ENCODE data around the gene PDCD6IP.
"Not testable (repeated sequence)": the region's sequence is repeated elsewhere in the genome, so short reads cannot be mapped to it uniquely, and the experiment has no call there.

PDCD6IP gene, protein sequence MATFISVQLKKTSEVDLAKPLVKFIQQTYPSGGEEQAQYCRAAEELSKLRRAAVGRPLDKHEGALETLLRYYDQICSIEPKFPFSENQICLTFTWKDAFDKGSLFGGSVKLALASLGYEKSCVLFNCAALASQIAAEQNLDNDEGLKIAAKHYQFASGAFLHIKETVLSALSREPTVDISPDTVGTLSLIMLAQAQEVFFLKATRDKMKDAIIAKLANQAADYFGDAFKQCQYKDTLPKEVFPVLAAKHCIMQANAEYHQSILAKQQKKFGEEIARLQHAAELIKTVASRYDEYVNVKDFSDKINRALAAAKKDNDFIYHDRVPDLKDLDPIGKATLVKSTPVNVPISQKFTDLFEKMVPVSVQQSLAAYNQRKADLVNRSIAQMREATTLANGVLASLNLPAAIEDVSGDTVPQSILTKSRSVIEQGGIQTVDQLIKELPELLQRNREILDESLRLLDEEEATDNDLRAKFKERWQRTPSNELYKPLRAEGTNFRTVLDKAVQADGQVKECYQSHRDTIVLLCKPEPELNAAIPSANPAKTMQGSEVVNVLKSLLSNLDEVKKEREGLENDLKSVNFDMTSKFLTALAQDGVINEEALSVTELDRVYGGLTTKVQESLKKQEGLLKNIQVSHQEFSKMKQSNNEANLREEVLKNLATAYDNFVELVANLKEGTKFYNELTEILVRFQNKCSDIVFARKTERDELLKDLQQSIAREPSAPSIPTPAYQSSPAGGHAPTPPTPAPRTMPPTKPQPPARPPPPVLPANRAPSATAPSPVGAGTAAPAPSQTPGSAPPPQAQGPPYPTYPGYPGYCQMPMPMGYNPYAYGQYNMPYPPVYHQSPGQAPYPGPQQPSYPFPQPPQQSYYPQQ

DNA sequence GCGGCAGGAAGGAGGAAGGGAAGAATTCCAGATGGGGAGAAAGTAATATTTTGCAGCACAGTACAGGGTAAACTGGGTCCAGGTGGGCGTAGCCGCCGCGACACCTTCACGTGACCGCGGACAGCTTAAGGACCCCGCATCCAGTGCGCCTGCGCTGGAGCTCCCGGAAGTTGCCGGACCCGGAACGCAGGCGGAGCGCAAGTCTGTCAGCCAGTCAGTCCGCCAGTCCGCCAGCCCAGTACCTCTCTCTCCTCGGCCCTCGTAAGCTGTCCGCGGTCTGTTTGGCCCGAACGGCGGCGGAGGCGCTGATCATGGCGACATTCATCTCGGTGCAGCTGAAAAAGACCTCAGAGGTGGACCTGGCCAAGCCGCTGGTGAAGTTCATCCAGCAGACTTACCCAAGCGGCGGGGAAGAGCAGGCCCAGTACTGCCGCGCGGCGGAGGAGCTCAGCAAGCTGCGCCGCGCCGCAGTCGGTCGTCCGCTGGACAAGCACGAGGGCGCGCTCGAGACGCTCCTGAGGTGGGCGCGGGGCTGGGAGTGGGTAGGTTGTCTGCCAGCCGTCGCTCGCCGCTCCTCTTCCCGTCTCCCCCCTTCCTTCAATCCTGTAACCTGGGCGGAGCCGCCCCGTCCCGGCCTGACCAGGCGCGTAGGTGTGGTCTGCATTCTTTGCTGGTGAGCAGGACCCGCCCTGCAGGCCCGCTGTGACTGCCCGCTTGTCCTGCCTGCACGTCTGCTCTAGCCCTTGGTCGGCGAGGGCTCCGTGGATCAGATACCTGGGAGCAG is at the start of gene PDCD6IP:
Gene PDCD6IP (plus strand): TSS at position 213 of the 784 bp plus-strand sequence. CDS start 99 bp downstream, at position 312.
- peak; percentile 57 for DNase-seq

DNA sequence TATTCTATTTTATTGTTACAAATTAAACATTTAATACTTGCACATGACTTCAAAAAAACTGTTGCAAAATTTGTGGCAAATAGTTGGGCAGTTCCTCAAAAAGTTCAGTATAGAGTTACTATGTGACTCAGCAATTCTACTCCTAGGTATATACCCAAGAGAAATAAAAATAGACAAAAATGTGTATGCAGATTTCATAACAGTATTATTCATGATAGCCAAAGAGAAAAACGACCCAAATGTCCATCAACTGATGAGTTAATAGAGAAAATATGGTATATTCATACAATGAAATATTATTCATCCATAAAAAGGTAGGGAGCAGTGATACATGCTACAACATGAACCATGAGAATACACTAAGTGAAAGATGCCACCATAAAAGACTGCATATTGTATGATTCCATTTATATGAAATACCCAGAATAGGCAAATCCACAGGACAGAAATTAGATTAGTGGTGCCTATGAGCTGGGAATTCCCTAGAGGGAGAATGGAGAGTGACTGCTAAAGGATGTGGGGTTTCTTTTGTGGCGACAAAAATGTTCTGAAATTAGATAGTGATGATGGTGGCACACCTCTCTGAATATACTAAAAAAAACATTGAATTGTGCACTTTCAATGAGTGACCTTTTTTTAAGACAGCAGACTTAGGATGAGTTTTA is 48.8 kb upstream of the PDCD6IP start:
- no peak for DNase-seq

DNA sequence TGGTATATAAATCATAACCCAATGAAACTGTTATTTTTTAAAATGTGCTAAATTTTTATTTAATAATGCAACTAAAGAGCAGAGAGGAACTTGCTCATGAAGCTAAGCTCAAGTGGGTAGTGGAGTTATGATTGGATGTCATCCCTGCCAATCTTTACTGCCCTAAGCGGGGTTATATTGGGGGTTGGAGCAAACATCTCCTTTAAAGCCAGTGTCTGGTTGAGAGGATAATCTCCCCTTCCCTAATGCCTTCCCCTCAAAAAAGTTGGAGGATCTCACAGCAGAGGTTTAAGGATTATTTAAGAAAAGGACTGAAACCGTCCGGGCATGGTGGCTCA is 48.2 kb upstream of the PDCD6IP start:
- no peak for DNase-seq

DNA sequence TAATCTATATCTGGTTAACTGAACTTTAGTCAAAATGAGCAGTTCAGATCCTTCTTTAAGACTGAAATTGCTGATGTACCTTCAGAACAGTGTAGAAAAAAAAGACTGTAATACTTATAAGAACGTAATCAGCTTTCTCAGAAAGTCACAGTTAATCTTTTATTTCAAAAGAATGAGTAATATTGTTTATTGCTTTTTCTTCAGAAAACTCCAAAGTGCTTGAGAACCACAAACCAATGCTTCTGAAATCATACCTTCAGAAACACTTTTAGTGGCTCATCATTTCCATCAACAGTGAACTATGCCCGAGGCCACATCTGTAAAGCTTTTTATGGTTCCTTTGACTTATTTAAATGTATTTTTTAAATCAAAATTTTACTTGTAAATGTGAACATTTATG is 47.1 kb upstream of the PDCD6IP start:
- no peak for DNase-seq

DNA sequence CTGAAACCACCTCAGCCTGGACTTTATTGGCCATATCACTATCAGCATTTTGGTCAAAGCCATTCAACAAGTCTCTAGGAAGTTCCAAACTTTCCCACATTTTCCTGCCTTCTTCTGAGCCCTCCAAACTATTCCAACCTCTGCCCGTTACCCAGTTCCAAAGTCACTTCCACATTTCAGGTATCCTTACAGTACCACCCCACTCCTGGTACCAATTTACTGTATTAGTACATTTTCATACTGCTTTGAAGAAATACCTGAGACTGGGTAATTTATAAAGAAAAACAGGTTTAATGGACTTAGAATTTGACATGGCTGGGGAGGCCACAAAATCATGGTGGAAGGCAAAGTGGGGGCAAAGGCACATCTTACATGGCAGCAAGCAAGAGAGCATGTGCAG is 44.0 kb upstream of the PDCD6IP start:
- DNase-seq = not testable (repeated sequence)

DNA sequence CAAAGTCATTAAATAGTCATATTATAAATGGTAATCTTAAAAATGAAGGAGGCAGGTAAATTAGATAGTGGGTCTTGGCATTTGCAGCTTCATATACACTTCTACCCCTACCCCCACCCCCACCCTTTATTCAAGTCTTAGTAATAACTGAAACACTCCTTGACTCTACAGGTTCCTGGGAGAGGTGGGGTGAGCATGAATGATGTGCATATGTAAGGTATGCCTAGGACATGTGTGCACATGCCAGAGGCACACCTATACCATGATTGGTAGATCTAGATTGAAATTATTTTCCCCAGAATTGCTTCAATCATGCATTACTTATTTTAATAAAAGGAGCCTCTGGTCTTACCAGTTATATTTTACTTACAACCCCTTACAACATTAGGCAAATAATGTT is 40.1 kb upstream of the PDCD6IP start:
- DNase-seq = no peak

DNA sequence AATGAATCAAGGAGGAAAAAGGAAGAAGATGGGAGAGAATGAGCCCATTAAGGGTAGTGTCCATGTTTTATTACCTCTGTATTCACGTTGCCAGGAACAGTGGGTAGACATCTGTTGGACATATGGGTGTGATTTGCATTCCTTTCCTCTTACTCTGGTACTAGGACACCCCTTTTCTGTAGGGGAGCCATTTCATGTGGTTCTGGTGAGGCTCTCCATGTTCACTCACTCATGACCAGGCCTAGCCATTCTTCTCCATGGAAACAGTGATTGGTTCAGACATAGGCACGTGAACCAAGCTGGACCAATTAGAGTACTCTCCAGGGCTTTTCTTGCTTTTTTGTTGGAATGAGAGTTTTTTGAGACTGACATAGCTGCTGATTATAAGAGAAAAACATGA is 39.6 kb upstream of the PDCD6IP start:
- no peak for DNase-seq

DNA sequence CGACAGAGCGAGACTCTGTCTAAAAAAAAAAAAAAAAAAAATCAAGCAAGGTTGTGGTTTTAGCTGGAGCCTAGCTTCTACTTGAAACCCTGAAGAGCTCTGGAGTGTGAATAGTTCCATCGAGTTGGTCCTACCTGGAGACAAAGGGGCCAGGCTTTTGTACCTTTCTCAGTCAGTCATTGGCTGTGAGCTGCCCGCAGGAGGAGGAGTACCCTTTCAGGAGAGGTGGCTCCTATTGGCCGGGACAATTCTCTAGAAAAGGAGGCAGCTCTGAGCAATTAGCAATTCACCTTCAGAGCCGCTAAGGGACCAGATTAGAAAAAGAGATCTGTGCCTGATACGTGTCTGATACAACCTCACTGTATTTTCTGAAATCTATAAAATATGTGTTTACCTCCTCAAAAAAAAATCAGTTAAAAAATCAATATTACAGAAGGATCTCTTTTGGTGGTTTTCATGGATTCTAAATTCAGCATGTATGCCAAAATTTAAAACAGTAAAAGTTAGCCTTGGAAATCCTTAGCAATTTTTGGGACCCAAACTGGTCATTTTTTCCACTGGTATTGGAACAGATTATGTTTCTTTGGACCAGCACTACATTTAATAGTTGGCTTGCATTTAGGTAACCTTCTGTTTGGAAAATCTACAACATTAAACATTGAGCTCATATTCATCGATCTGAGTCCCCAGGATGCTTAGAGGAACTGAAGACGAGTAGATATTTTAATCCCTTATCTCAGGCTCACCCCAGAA is 29.7 kb upstream of the PDCD6IP start:
- no peak for DNase-seq

DNA sequence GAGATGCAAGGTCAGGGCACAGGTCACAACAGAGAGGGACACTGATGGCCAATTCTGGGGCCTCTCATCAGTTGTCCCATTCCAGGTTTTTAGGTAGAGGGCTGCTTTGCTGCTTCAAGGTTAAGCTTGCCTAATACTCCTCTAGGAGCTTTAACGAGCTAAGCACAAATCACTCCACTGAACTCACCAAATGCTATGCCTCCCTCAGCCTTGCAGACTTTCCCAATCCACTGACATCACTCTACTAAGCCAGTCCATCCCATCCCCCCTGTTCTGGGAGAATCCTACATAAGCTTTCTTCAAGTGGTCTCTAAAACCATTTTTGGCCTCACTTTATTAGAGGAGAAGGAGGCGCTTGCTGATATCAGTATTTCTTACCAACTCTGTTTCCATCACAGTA is 24.8 kb upstream of the PDCD6IP start:
- no peak for DNase-seq

DNA sequence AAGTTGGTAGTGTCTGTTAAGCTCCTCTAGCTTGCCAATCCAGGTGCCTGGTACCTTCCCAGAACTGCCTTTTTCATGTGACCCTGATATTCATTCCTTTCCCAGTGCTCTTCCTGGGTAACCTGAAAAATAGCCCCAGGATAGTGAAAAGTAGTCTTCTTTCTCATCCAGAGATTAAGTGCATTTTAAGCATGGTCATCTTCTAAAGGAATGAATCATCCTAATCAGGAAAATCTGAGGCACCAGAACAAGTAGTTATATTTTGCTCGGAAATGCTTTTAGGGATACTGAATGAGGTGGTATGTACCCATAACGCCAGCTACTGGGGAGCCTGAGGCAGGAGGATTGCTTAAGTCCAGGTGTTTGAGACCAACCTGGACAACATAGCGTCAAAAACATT is 23.1 kb upstream of the PDCD6IP start:
- no peak for DNase-seq

DNA sequence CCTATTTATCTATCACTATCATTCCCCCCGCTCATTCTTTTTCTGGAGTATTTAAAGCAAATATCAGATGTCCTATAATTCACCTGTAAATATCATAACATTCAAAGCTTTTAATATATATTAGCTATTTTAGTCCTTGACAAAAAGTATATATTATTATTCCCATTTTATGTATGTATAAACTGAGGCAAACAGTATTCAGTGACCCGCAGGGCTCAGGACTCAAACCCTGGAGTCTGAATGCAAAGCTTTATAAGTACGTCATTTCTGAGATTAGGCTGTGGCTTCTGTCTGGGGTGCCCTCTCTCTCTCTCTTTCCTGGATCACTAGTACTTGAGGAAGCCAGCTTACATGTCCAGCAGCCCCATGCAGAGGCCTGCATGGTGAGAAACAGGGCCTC is 20.4 kb upstream of the PDCD6IP start:
- DNase-seq = no peak

DNA sequence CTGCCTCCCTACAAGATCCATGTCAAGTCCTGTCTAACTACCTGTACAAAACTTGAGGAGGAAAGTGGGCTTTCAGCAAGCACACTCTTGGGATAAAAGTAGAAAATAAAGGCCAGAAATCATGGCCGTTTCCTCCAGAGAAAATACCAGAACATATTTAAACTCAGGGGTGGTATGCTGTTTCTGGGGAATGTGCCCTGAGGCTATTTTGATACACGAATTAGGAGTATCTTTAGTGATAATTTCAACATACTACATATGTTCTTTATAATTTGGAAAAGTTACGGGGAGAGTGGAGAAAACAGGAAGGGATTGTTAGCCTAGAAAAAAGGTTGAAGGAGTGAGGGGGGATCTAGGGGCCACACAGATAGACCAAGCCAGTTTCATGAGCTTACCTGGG is 18.7 kb upstream of the PDCD6IP start:
- DNase-seq = no peak

DNA sequence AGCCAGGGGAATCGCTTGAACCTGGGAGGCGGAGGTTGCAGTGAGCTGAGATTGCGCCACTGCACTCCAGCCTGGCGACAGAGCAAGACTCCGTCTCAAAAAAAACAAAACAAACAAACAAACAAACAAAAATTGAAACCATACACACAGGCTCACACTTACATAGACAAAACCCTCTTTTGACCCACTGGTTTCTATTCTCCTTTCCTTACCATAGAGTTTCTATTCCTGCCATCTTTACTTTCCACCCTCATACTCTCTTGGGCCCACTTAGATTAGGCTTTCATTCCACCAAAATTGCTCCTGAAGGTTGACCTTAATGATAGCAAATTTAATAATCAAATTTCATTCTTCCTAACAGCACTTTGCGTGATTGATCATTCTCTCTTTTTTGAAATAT is 17.0 kb upstream of the PDCD6IP start:
- not testable (repeated sequence) for DNase-seq

DNA sequence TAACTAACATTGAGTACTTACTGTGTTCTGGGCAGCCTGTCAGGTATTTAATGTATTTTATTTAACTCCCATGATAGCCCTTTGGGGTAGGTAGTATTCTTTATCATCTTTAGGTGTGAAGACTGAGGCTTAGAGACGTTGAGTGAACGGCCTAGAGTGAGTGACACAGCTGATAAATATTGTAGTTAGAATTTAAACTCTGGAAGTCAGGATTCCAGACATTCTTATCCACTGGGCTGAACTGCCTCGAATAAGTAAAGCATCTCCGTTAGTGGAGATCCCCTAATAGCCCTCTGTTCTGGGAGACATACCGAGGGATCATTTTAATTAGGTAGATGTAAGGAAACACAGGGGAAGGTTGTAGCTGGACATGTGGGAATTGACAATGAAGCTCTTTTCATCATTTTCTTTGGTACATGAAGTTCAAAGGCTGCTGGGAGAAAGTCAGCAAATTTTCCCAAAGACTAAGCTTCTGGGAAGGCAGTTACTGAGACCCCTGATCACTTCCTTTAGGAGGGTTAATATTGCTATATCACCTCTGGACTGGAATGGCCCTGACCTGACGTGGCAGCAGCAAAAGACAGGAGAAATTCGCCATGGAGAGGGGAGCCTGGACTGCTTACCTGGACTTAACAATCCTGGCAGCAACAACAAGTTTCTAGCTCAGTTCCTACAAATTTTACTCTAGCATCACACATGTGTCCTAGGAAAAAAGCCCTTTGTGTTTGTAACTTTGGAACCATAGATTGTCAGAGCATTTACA is 11.7 kb upstream of the PDCD6IP start:
- no peak for DNase-seq

DNA sequence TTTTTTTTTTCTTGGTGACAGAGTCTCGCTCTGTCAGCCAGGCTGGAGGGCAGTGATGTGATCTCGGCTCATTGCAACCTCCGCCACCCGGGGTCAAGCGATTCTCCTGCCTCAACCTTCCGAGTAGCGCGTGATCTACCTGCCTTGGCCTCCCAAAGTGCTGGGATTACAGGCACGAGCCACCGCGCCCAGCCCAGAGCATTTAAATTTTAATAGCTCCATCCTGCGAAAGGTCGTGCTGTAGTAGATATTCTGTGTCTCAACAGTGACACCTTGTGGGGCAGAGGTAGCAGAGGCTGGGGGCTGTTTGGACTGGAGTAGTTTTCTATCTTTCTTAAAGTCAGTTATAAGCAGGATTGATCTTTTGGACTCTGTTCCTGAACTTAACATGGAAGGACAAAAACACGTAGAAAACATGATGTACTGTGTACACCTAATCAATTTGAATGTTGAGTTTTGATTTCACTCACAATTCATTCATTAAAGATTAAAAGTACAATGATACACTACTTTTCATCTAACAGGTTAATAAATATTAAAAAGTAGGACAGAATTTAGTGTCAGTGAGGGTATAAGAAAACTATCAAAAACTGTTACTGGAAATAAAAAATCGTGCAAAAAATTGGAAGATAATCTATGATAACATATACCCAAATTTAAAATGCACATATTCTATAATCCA is 11.0 kb upstream of the PDCD6IP start:
- DNase-seq = peak; percentile 21

DNA sequence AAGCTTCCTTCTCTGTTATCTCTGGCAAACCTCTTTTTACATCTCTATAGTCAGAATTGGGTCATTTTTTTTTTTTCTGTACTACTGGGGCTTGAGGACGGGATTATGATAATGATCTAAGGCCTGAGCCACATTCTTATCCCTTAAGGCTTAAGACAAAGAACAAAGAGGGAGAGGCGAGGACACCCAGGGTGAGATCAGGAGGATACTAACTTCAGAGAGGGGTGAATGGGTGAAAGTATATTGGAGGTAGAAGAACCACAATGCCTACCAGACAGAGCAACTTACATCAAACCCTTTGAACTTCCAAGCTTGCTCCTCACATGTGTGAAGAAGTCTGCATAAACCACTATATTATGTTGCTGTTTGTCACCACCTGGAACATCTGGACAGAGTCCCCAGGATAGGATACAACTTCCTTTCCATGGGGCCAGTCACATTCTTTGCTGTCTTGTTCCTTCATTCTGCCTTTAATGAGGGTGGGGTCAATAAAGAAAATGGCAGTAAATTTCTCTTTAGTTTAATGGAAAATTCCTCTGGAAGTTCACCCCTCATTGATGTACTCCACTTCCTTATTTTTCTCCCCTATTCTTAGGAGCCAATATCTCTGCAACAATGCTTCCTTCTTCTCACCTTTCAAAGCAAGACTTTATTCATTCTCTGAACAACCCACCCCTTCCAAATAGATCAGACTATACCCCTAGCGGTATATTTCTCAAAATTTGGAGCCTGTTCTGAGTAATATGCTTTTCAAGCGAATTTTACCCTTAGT is 9.1 kb upstream of the PDCD6IP start:
- no peak for DNase-seq

DNA sequence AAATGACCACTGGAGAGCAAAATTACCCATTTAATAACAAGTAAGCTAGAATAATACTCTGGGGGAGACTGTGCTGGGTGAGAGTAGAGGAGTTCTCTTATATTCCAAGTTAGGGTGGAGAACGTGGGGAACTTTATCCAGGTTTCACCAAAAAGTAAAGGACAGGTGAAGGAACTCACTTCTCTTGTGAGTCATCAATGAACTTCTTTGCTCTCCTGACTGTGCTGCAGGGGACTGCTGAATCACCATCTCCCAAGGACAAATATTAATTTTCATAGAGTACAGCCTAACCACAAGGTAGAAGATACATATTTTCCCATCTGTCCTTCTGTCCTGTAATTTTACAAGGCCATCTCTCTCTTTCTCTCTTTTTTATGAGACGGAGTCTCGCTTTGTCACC is 8.3 kb upstream of the PDCD6IP start:
- DNase-seq = no peak

DNA sequence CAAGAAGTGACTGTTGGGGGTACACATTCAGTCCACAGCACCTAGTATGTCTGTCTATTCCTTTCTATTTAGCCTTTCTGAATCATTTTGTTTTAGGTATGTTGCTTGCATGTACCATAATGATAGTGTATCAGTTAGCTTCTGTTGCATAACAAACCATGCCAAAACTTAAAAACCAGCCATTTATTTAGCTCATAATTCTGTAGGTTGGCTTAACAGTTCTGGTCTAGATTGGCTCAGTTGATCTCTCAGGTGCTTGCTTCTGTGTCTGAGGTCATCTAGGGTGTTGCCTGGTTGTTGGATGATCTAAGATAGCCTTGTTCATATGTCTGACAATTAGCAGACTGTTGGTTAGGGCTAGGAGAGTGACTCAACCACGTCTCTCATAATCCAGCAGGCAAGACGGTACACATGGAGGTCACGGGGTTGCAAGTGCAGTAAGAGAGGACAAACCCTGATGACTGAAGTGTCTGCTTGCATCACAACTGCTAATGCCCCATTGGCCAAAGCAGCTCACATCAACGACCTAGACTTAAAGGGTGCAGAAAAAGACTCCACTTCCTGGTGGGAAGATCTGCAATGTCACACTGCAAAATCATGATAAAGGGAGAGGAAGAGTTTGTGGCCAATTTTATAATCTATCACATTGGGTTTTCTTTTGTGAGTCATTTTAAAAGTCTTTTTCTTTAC is 6.8 kb upstream of the PDCD6IP start:
- no peak for DNase-seq

DNA sequence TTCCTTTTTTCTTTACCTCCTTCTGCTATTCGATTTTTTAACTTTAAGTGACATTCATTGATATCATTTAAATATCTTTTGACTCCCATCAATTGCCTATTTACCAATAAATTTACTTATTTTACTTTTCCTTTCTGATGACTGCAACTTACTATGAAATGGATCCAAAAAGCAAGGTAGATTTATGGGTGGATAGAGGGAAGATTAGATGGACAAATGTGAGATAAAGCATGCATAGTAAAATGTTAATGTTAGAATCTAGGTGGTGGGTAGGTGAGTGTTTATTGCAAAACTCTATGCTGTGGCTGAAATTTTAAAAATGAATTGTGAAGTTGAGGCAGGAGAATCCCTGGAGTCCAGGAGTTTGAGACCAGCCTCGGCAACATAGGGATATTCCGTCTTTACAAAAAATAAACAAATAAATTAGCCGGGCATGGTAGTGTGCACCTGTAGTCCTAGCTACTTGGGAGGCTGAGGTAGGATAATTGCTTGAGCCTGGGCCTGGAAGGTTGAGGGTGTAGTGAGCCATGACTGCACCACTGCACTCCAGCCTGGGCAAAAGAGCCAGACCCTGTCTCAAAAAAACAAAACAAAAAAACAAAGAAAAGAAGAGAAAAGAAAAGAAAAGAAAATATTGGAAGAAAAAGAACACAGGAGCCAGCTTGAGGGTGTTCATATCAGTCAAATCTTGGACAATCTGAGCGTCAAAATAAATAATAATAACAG is 6.1 kb upstream of the PDCD6IP start:
- DNase-seq = no peak
